Fibroblast of skin of abdomen (primary cell): ENCODE results near the gene NPC1.
"Not testable (repeated sequence)": the region's sequence is repeated elsewhere in the genome, so short reads cannot be mapped to it uniquely, and the experiment has no call there.

Experiments
- DNase-seq: peaks from one replicate; pipeline ENCODE4 v3.0.0-alpha.2; 2013

Gene NPC1

GRCh38 chr18:23515911-23516546, 70.3 kb downstream of the NPC1 start:
- peak; percentile 76 for DNase-seq

- DNase-seq: no peak
Observed at GRCh38 chr18:23512641-23513040, 73.7 kb downstream of the NPC1 start.

GRCh38 chr18:23512216-23512615, 74.1 kb downstream of the NPC1 start:
- not testable (repeated sequence) for DNase-seq

- DNase-seq: not testable (repeated sequence)
Observed at GRCh38 chr18:23510923-23511322, 75.4 kb downstream of the NPC1 start.

GRCh38 chr18:23506393-23506792, 79.9 kb downstream of the NPC1 start:
- no peak for DNase-seq

GRCh38 chr18:23504720-23505119, 81.6 kb downstream of the NPC1 start:
- DNase-seq: no peak

GRCh38 chr18:23503963-23504344, 82.4 kb downstream of the NPC1 start:
- DNase-seq: no peak

- peak; percentile 93 for DNase-seq
Observed at GRCh38 chr18:23503038-23503962, 83.0 kb downstream of the NPC1 start, which contains the start of gene RMC1. TSS of gene RMC1 (plus strand) at chr18:23503511. CDS start at chr18:23503619, 108 bp downstream.

GRCh38 chr18:23502516-23503037, 83.7 kb downstream of the NPC1 start:
- DNase-seq: no peak

- DNase-seq: no peak
Observed at GRCh38 chr18:23501626-23502025, 84.7 kb downstream of the NPC1 start.

- peak; percentile 41 for DNase-seq
Observed at GRCh38 chr18:23499291-23499781, 87.0 kb downstream of the NPC1 start.

- peak; percentile 73 for DNase-seq
Observed at GRCh38 chr18:23498877-23499276, 87.4 kb downstream of the NPC1 start.

GRCh38 chr18:23498117-23498516, 88.2 kb downstream of the NPC1 start:
- DNase-seq: no peak

GRCh38 chr18:23495723-23496440, 90.4 kb downstream of the NPC1 start:
- no peak for DNase-seq

GRCh38 chr18:23494992-23495391, 91.3 kb downstream of the NPC1 start:
- DNase-seq: no peak

- no peak for DNase-seq
Observed at GRCh38 chr18:23493654-23494053, 92.7 kb downstream of the NPC1 start.

GRCh38 chr18:23489586-23489985, 96.7 kb downstream of the NPC1 start:
- DNase-seq: not testable (repeated sequence)

GRCh38 chr18:23487738-23488570, 98.4 kb downstream of the NPC1 start:
- DNase-seq: no peak

- no peak for DNase-seq
Observed at GRCh38 chr18:23485386-23485785, 100.9 kb downstream of the NPC1 start.

GRCh38 chr18:23484561-23485182, 101.6 kb downstream of the NPC1 start:
- DNase-seq: no peak
